T1000 (cell line): Measurements from ENCODE around the gene TSPO.

ENCODE experiments used
- DNase-seq: peaks from one replicate; lab custom pipeline; 2025; ENCODE audit warnings: mixed read lengths; lab: John Stamatoyannopoulos, UW

TSPO gene

GRCh38 chr22:43159484-43160178 lies 8.3 kb downstream of the TSPO start:
- no peak for DNase-seq

- no peak for DNase-seq
These were observed 9.3 kb downstream of the TSPO start for GRCh38 chr22:43160497-43161126.

GRCh38 chr22:43162412-43163150 lies 11.2 kb downstream of the TSPO start:
- no peak for DNase-seq

GRCh38 chr22:43163241-43163795 lies 12.0 kb downstream of the TSPO start:
- DNase-seq, result no peak

- no peak for DNase-seq
These were observed 13.3 kb downstream of the TSPO start for GRCh38 chr22:43164636-43165035.

- DNase-seq, result no peak
These were observed 15.0 kb downstream of the TSPO start for GRCh38 chr22:43166132-43166930.

GRCh38 chr22:43167001-43167589 lies 15.7 kb downstream of the TSPO start:
- DNase-seq, result no peak

- DNase-seq, result no peak
These were observed 17.3 kb downstream of the TSPO start for GRCh38 chr22:43168471-43169309.

- no peak for DNase-seq
These were observed 18.2 kb downstream of the TSPO start for GRCh38 chr22:43169310-43170130.

- no peak for DNase-seq
These were observed 18.7 kb downstream of the TSPO start for GRCh38 chr22:43170131-43170480.

GRCh38 chr22:43171019-43171491 lies 19.7 kb downstream of the TSPO start:
- no peak for DNase-seq

GRCh38 chr22:43171607-43172006 lies 20.2 kb downstream of the TSPO start:
- DNase-seq, result no peak

- DNase-seq, result no peak
These were observed 20.8 kb downstream of the TSPO start for GRCh38 chr22:43172191-43172590.

- no peak for DNase-seq
These were observed 22.2 kb downstream of the TSPO start for GRCh38 chr22:43173566-43173965.

- DNase-seq, result no peak
These were observed 22.8 kb downstream of the TSPO start for GRCh38 chr22:43173976-43174720.

- DNase-seq, result no peak
These were observed 23.7 kb downstream of the TSPO start for GRCh38 chr22:43174941-43175531.

- no peak for DNase-seq
These were observed 24.7 kb downstream of the TSPO start for GRCh38 chr22:43176090-43176489.

GRCh38 chr22:43177479-43177878 lies 26.1 kb downstream of the TSPO start:
- no peak for DNase-seq
